IMR-90 (cell line): Measurements from ENCODE around the gene CD248. TPM values are rescaled to one million over a fixed set of nuclear protein-coding genes. Genes with fewer than 3 reads are reported as not detected.

Source experiments
- ATAC-seq: fragments of 200-7000 bp; cut with Tn5 transposase; 2 replicates; pipeline ENCODE4 v1.9.1; 2020; ENCODE audit warnings: low read depth, mild to moderate bottlenecking, moderate library complexity
- BruUV-seq: library from RNA; stranded (reverse); fragments of 400-500 nt; replicated peaks from 2 replicates; lab custom pipeline; 2021; lab: Mats Ljungman, UMichigan
- CTCF ChIA-PET: fragments of 300-600 bp; formaldehyde crosslinking; extraction: SDS; loops from one replicate; lab custom pipeline; 2021; ENCODE audit warnings: antibody characterized with exemption; lab: Yijun Ruan, JAX
- POLR2A ChIA-PET: fragments of 300-600 bp; sonication (Branson Sonifier 250); formaldehyde crosslinking; loops from one replicate; lab custom pipeline; 2022; ENCODE audit warnings: antibody characterized with exemption; ENCODE audit not compliant: unreplicated experiment; lab: Charles Lee
- DNase-seq: peaks from one replicate; pipeline ENCODE4 v3.0.0; 2013
- H2AFZ ChIP-seq: replicated peaks from 2 replicates; pipeline ENCODE3; 2013; ENCODE audit warnings: low read length, mild to moderate bottlenecking; ENCODE audit not compliant: poor library complexity
- H2AK5ac ChIP-seq: 2 replicates; pipeline ENCODE4 v1.6.1; 2013; ENCODE audit warnings: low read depth, low read length, inconsistent platforms
- H2AK9ac ChIP-seq: replicated peaks from 2 replicates; pipeline ENCODE3; 2013; ENCODE audit warnings: mild to moderate bottlenecking, low read depth, low read length, moderate library complexity; ENCODE audit not compliant: poor library complexity
- H2BK120ac ChIP-seq: 2 replicates; pipeline ENCODE4 v1.6.1; 2013; ENCODE audit warnings: low read depth, low read length, inconsistent platforms
- H2BK15ac ChIP-seq: 3 replicates; pipeline ENCODE4 v1.6.1; 2013; ENCODE audit warnings: low read depth, low read length, inconsistent platforms
- H2BK20ac ChIP-seq: 2 replicates; pipeline ENCODE4 v1.6.1; 2013; ENCODE audit warnings: low read depth, mild to moderate bottlenecking, inconsistent platforms, low read length, moderate library complexity
- H2BK5ac ChIP-seq: 2 replicates; pipeline ENCODE4 v1.6.1; 2013; ENCODE audit warnings: mild to moderate bottlenecking, low read depth, low read length, inconsistent platforms; ENCODE audit not compliant: poor library complexity, severe bottlenecking
- H3K14ac ChIP-seq: replicated peaks from 2 replicates; pipeline ENCODE4 v1.6.1; 2013; ENCODE audit warnings: low read depth, low read length, inconsistent platforms
- H3K18ac ChIP-seq: 2 replicates; pipeline ENCODE4 v1.6.1; 2013; ENCODE audit warnings: low read depth, low read length, control low read depth
- H3K23ac ChIP-seq: 2 replicates; pipeline ENCODE4 v1.6.1; 2013; ENCODE audit warnings: low read depth, low read length, inconsistent platforms
- H3K27ac ChIP-seq: 2 replicates; pipeline ENCODE4 v1.5.1; 2013; ENCODE audit warnings: mild to moderate bottlenecking, control low read depth, low read length; ENCODE audit not compliant: insufficient read depth
- H3K27me3 ChIP-seq: 2 replicates; pipeline ENCODE4 v1.6.1; 2013; ENCODE audit warnings: low read length; ENCODE audit not compliant: control insufficient read depth, insufficient read depth
- H3K36me3 ChIP-seq: 2 replicates; pipeline ENCODE4 v1.6.1; 2013; ENCODE audit warnings: low read length, mixed read lengths; ENCODE audit not compliant: control insufficient read depth, insufficient read depth
- H3K4ac ChIP-seq: 2 replicates; pipeline ENCODE4 v1.6.1; 2013; ENCODE audit warnings: low read depth, low read length, inconsistent platforms
- H3K4me1 ChIP-seq: 2 replicates; pipeline ENCODE4 v1.6.1; 2013; ENCODE audit warnings: low read length, mixed read lengths; ENCODE audit not compliant: control insufficient read depth, insufficient read depth
- H3K4me2 ChIP-seq: 2 replicates; pipeline ENCODE4 v1.6.1; 2013; ENCODE audit warnings: low read depth, mild to moderate bottlenecking, control low read depth, low read length, moderate library complexity
- H3K4me3 ChIP-seq: 2 replicates; pipeline ENCODE4 v1.5.1; 2013; ENCODE audit warnings: low read depth, mild to moderate bottlenecking, control low read depth, low read length, moderate library complexity; ENCODE audit not compliant: insufficient read depth
- H3K56ac ChIP-seq: 2 replicates; pipeline ENCODE4 v1.6.1; 2013; ENCODE audit warnings: low read length, inconsistent platforms; ENCODE audit not compliant: insufficient read depth; ENCODE audit errors: extremely low read depth
- H3K79me1 ChIP-seq, 2 experiments: 2 replicates each; pipeline ENCODE4 v1.6.1; 2013; ENCODE audit warnings: low read length in 2 of 2, inconsistent platforms in 1 of 2, low read depth in 1 of 2
- H3K9ac ChIP-seq: 2 replicates; pipeline ENCODE4 v1.6.1; 2013; ENCODE audit warnings: low read depth, low read length, control low read depth
- H3K9me1 ChIP-seq: 2 replicates; pipeline ENCODE4 v1.6.1; 2013; ENCODE audit warnings: low read length, inconsistent platforms; ENCODE audit not compliant: insufficient read depth
- H3K9me3 ChIP-seq: 2 replicates; pipeline ENCODE4 v1.6.1; 2013; ENCODE audit warnings: low read length; ENCODE audit not compliant: control insufficient read depth, insufficient read depth
- H4K20me1 ChIP-seq: 2 replicates; pipeline ENCODE4 v1.6.1; 2013; ENCODE audit warnings: low read length, inconsistent platforms; ENCODE audit not compliant: insufficient read depth
- H4K5ac ChIP-seq: 2 replicates; pipeline ENCODE4 v1.6.1; 2013; ENCODE audit warnings: mild to moderate bottlenecking, low read depth, low read length, control low read depth
- H4K8ac ChIP-seq, 2 experiments: 2 replicates each; pipeline ENCODE4 v1.6.1; 2013; ENCODE audit warnings: low read depth in 2 of 2, low read length in 2 of 2, control low read depth in 1 of 2, inconsistent platforms in 1 of 2
- H4K91ac ChIP-seq: 2 replicates; pipeline ENCODE4 v1.6.1; 2013; ENCODE audit warnings: low read depth, low read length, inconsistent platforms; ENCODE audit not compliant: insufficient read depth
- CEBPB ChIP-seq: IDR thresholded peaks from 2 replicates; pipeline ENCODE4 v1.6.1; 2012; ENCODE audit warnings: low read depth, low read length, improper control_type of control experiment
- CTCF ChIP-seq: conservative IDR thresholded peaks from 2 replicates; pipeline ENCODE4 v1.5.1; 2012; ENCODE audit warnings: mild to moderate bottlenecking, low read depth, low read length, improper control_type of control experiment
- ELK1 ChIP-seq: fragments of 150-350 bp; IDR thresholded peaks from 2 replicates; pipeline ENCODE4 v1.6.1; 2016; ENCODE audit warnings: low read depth, mild to moderate bottlenecking, low read length, moderate library complexity, borderline replicate concordance
- FOS ChIP-seq: fragments of 150-350 bp; IDR thresholded peaks from 2 replicates; pipeline ENCODE4 v1.6.1; 2016; ENCODE audit warnings: low read depth, low read length
- MAZ ChIP-seq: IDR thresholded peaks from 2 replicates; pipeline ENCODE4 v1.6.1; 2012; ENCODE audit warnings: low read depth, mild to moderate bottlenecking, low read length, improper control_type of control experiment, moderate library complexity, borderline replicate concordance
- MXI1 ChIP-seq: IDR thresholded peaks from 2 replicates; pipeline ENCODE4 v1.6.1; 2012; ENCODE audit warnings: low read depth, mild to moderate bottlenecking, low read length, moderate library complexity, borderline replicate concordance
- RAD21 ChIP-seq: IDR thresholded peaks from 2 replicates; pipeline ENCODE4 v1.6.1; 2012; ENCODE audit warnings: low read length, improper control_type of control experiment
- RCOR1 ChIP-seq: IDR thresholded peaks from 2 replicates; pipeline ENCODE4 v1.6.1; 2012; ENCODE audit warnings: mild to moderate bottlenecking, low read length, improper control_type of control experiment; ENCODE audit not compliant: insufficient replicate concordance
- SMC3 ChIP-seq: fragments of 150-350 bp; IDR thresholded peaks from 2 replicates; pipeline ENCODE4 v1.6.1; 2016; ENCODE audit warnings: low read depth, mild to moderate bottlenecking, antibody characterized with exemption, low read length, moderate library complexity
- USF2 ChIP-seq: fragments of 150-350 bp; IDR thresholded peaks from 2 replicates; pipeline ENCODE4 v1.6.1; 2017; ENCODE audit warnings: mild to moderate bottlenecking, antibody characterized with exemption, low read length, low read depth
- WGBS, 2 experiments: methylation state at CpG; one replicate each; pipeline versions ENCODE4 v1.1.5 to v1.1.7; 2013; ENCODE audit warnings: missing lambda C conversion rate in 2 of 2; ENCODE audit not compliant: insufficient read length in 1 of 2; ENCODE audit errors: extremely low coverage in 2 of 2; 5-methylcytosine and 5-hydroxymethylcytosine counted together
- dilution Hi-C: fragments of 300-500 bp; cut with HindIII; formaldehyde crosslinking; loops from one replicate; pipeline ENCODE4 v1.14.3; 2018; ENCODE audit warnings: low sequenced_read_pairs; ENCODE audit not compliant: unreplicated experiment
- in situ Hi-C: fragments of 300-500 bp; cut with MboI; formaldehyde crosslinking; loops from 3 replicates; pipeline ENCODE4 v1.14.3; 2019; ENCODE audit warnings: low sequenced_read_pairs, inconsistent platforms, mixed read lengths
- intact Hi-C: fragments of 100-400 bp; cut with micrococcal nuclease; formaldehyde crosslinking; loops from 2 replicates; pipeline ENCODE4 v1.10.0; 2022
- polyA plus RNA-seq, 3 experiments: library from polyadenylated mRNA; depleted of rRNA; stranded (reverse); fragments of >200 nt; gene quantifications; 2 replicates each; pipeline ENCODE4 v1.2.3, GENCODE V29; 2012; ENCODE audit warnings: low replicate concordance in 1 of 3
- total RNA-seq: library from RNA; depleted of rRNA; stranded (reverse); fragments of >200 nt; gene quantifications from 2 replicates; pipeline ENCODE4 v1.2.3, GENCODE V29; 2012

CD248 gene
- total and polyA plus RNA-seq, 2 of the 4 experiments (the other 2 are of a cell fraction), result 19.5 to 223 TPM

DNA sequence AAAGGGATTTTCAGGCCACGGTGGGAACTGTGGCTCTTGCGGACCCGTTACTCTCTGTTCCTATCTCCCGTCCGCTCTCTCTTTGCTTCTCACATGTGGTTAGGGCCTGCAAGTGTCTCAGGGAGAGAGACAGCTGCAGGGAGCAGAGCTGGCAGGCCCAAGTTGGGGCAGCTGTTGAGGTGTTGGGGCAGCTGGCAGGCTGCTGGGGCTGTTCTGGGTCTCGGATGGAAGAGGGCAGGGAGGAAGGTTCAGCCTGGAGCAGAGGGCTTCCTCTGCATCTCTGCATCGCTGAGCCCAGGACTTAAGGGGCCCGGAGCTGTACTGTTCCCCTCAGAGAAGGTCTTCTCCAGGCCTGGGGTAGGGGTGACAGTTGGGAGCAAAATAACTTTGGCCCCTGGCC is 41.4 kb downstream of the CD248 start:
- H3K4me3 ChIP-seq, result no peak overlapping the region
- DNase-seq (no peak), ATAC-seq (no peak)
- no peak overlapping the region for H3K4ac ChIP-seq
- H3K9ac ChIP-seq, result no peak overlapping the region
- WGBS, 2 experiments, result no CpG with 5 or more reads among the region's 8 CpGs
- no peak overlapping the region for H2BK120ac ChIP-seq
- no peak overlapping the region for H4K5ac ChIP-seq
- no peak overlapping the region for H2AK5ac ChIP-seq
- H3K9me1 ChIP-seq, result peaks cover under 1% of the 10 kb centered on the region; the same call in 1 of the 2 replicates
- peaks cover 49% of the 10 kb centered on the region for H3K36me3 ChIP-seq
- ChIA-PET POLR2A (no interaction called here), CTCF (no interaction called here)
- H3K4me1 ChIP-seq, result peaks cover 3% of the 10 kb centered on the region; the same call in 1 of the 2 replicates
- H3K27me3 ChIP-seq, result no peaks in the 10 kb centered on the region; the same call in 1 of the 2 replicates
- no peak for TF ChIP-seq SMC3
- no peak for TF ChIP-seq RCOR1
- no peak for TF ChIP-seq CEBPB
- no peak for TF ChIP-seq RAD21
- TF ChIP-seq ELK1, result no peak
- TF ChIP-seq USF2, result no peak
- TF ChIP-seq MXI1, result no peak
- TF ChIP-seq MAZ, result no peak
- TF ChIP-seq CTCF, result no peak
- no peak for TF ChIP-seq FOS
- H3K14ac ChIP-seq, result no peak overlapping the region
- no peak overlapping the region for H2AFZ ChIP-seq
- H4K20me1 ChIP-seq, result peaks cover 26% of the 10 kb centered on the region; the same call in 1 of the 2 replicates
- H3K23ac ChIP-seq, result no peak overlapping the region
- no peak overlapping the region for H2AK9ac ChIP-seq
- H2BK5ac ChIP-seq, result no peak overlapping the region
- H3K79me1 ChIP-seq, result peaks cover 10 to 26% of the 10 kb centered on the region in 2 experiments
- H3K56ac ChIP-seq, result no peak overlapping the region
- H4K91ac ChIP-seq, result no peak overlapping the region
- in situ Hi-C loops, result no loop called here
- H2BK20ac ChIP-seq, result no peak overlapping the region
- H3K9me3 ChIP-seq, result no peaks in the 10 kb centered on the region
- H3K27ac ChIP-seq, result no peak overlapping the region
- no peak overlapping the region for H3K18ac ChIP-seq
- H3K4me2 ChIP-seq, result no peak overlapping the region
- intact Hi-C loops, result no loop called here
- no peak overlapping the region for H2BK15ac ChIP-seq
- dilution Hi-C loops, result no loop called here
- no peak overlapping the region for H4K8ac ChIP-seq
- no TSS peak for BruUV-seq
